OCI-LY1 (cell line): ENCODE results near the gene SLK.

Experiments used
- H2AFZ ChIP-seq: fragments of 200-600 bp; sonication (generic), shearing (Covaris generic); 2 replicates; pipeline ENCODE4 v1.6.0; 2014; ENCODE audit warnings: antibody characterized with exemption, mild to moderate bottlenecking, low read length
- H3F3A ChIP-seq: fragments of 200-600 bp; sonication (generic), shearing (Covaris generic); 2 replicates; pipeline ENCODE4 v1.6.0; 2014; ENCODE audit warnings: mild to moderate bottlenecking, antibody characterized with exemption, low read length, moderate library complexity; ENCODE audit not compliant: insufficient read depth
- H3K27ac ChIP-seq: fragments of 200-600 bp; sonication (generic); 2 replicates; pipeline ENCODE4 v1.5.1; 2014; ENCODE audit warnings: low read length, mixed run types, mild to moderate bottlenecking, low read depth; ENCODE audit not compliant: poor library complexity, severe bottlenecking
- H3K27me3 ChIP-seq: fragments of 200-600 bp; sonication (generic); 2 replicates; pipeline ENCODE4 v1.6.0; 2014; ENCODE audit warnings: antibody characterized with exemption, mild to moderate bottlenecking, low read length, moderate library complexity; ENCODE audit not compliant: insufficient read depth
- H3K36me3 ChIP-seq: fragments of 200-600 bp; sonication (generic); 2 replicates; pipeline ENCODE4 v1.6.1; 2014; ENCODE audit warnings: mild to moderate bottlenecking, antibody characterized with exemption, low read length, moderate library complexity, mixed read lengths; ENCODE audit not compliant: insufficient read depth
- H3K4me1 ChIP-seq: fragments of 200-600 bp; sonication (generic); 2 replicates; pipeline ENCODE4 v1.5.1; 2014; ENCODE audit warnings: mild to moderate bottlenecking, low read length, moderate library complexity; ENCODE audit not compliant: insufficient read depth, severe bottlenecking
- H3K4me2 ChIP-seq: fragments of 200-600 bp; sonication (generic), shearing (Covaris generic); 2 replicates; pipeline ENCODE4 v1.6.1; 2014; ENCODE audit warnings: low read length
- H3K4me3 ChIP-seq: fragments of 200-600 bp; sonication (generic); 2 replicates; pipeline ENCODE4 v1.5.1; 2014; ENCODE audit warnings: low read length, low read depth, mild to moderate bottlenecking, mixed read lengths; ENCODE audit not compliant: poor library complexity, severe bottlenecking
- H3K79me2 ChIP-seq: fragments of 200-600 bp; shearing (Covaris generic); 2 replicates; pipeline ENCODE4 v1.6.1; 2016; ENCODE audit warnings: mixed run types, low read length, mixed read lengths; ENCODE audit not compliant: insufficient read depth
- H3K9ac ChIP-seq: fragments of 200-600 bp; sonication (generic), shearing (Covaris generic); 2 replicates; pipeline ENCODE4 v1.6.1; 2014; ENCODE audit warnings: mild to moderate bottlenecking, low read length, mixed read lengths
- H3K9me2 ChIP-seq: fragments of 200-600 bp; sonication (generic), shearing (Covaris generic); 2 replicates; pipeline ENCODE4 v1.6.1; 2014; ENCODE audit warnings: low read depth, mild to moderate bottlenecking, low read length, mixed read lengths
- H3K9me3 ChIP-seq: fragments of 200-600 bp; shearing (Covaris generic); 2 replicates; pipeline ENCODE4 v1.6.1; 2014; ENCODE audit warnings: low read length, mixed read lengths
- H4K20me1 ChIP-seq: fragments of 200-600 bp; sonication (generic), shearing (Covaris generic); 2 replicates; pipeline ENCODE4 v1.6.0; 2016; ENCODE audit warnings: mild to moderate bottlenecking, low read length; ENCODE audit not compliant: insufficient read depth
- CTCF ChIP-seq: fragments of 200-600 bp; sonication (generic), shearing (Covaris generic); IDR thresholded peaks from 2 replicates; pipeline ENCODE4 v1.5.1; 2017; ENCODE audit warnings: mild to moderate bottlenecking, antibody characterized with exemption, low read length, moderate library complexity, mixed read lengths
- EZH2 ChIP-seq: fragments of 200-600 bp; sonication (generic), shearing (Covaris generic); IDR thresholded peaks from 2 replicates; pipeline ENCODE4 v1.8.0; 2017; ENCODE audit warnings: borderline replicate concordance, mixed run types, mild to moderate bottlenecking, antibody characterized with exemption, low read length, moderate library complexity, mixed read lengths

The SLK gene

GRCh38 chr10:103990121-103990520, 23.2 kb downstream of the SLK start:
- 0 out of 2 replicates have a peak, but pooled peaks cover under 1% of the 10 kb centered on the region for H3K79me2 ChIP-seq

GRCh38 chr10:103990531-103990930, 23.6 kb downstream of the SLK start:
- H3K4me3 ChIP-seq: no peak overlapping the region
- H3K9me3 ChIP-seq: no peaks in the 10 kb centered on the region
- no peak overlapping the region for H3K9ac ChIP-seq
- no peaks in the 10 kb centered on the region; the same call in 1 of the 2 replicates for H3F3A ChIP-seq
- TF ChIP-seq EZH2: no peak
- TF ChIP-seq CTCF: no peak
- peaks cover 4% of the 10 kb centered on the region; the same call in 1 of the 2 replicates for H3K36me3 ChIP-seq
- H3K4me1 ChIP-seq: peaks cover 32% of the 10 kb centered on the region
- H4K20me1 ChIP-seq: no peaks in the 10 kb centered on the region
- H3K9me2 ChIP-seq: no peaks in the 10 kb centered on the region
- H3K27ac ChIP-seq: no peak overlapping the region
- H3K4me2 ChIP-seq: no peak overlapping the region
- H2AFZ ChIP-seq: no peak overlapping the region
- H3K27me3 ChIP-seq: no peaks in the 10 kb centered on the region
- H3K79me2 ChIP-seq: no peaks in the 10 kb centered on the region

More at GRCh38 chr10:103990121-103990520, 23.2 kb downstream of the SLK start:
- no peak overlapping the region for H3K4me3 ChIP-seq
- H3K9me3 ChIP-seq: no peaks in the 10 kb centered on the region
- H3K9ac ChIP-seq: no peak overlapping the region
- no peak for TF ChIP-seq CTCF
- TF ChIP-seq EZH2: no peak
- H3K4me2 ChIP-seq: no peak overlapping the region
- H3K27me3 ChIP-seq: no peaks in the 10 kb centered on the region
- no peak overlapping the region for H2AFZ ChIP-seq
- H3K4me1 ChIP-seq: peaks cover 35% of the 10 kb centered on the region
- no peaks in the 10 kb centered on the region; the same call in 1 of the 2 replicates for H3F3A ChIP-seq
- H3K36me3 ChIP-seq: peaks cover 4% of the 10 kb centered on the region; the same call in 1 of the 2 replicates
- H3K9me2 ChIP-seq: no peaks in the 10 kb centered on the region
- no peak overlapping the region for H3K27ac ChIP-seq
- H4K20me1 ChIP-seq: no peaks in the 10 kb centered on the region

GRCh38 chr10:103991393-103992128, 24.6 kb downstream of the SLK start:
- peaks cover 22% of the 10 kb centered on the region for H3K4me1 ChIP-seq
- H3K27me3 ChIP-seq: no peaks in the 10 kb centered on the region
- H3K4me2 ChIP-seq: no peak overlapping the region
- no peak for TF ChIP-seq EZH2
- no peak for TF ChIP-seq CTCF
- no peak overlapping the region for H3K4me3 ChIP-seq
- no peaks in the 10 kb centered on the region for H3K9me3 ChIP-seq
- no peak overlapping the region for H3K9ac ChIP-seq
- H3F3A ChIP-seq: no peaks in the 10 kb centered on the region; the same call in 1 of the 2 replicates
- H2AFZ ChIP-seq: no peak overlapping the region
- no peaks in the 10 kb centered on the region for H3K9me2 ChIP-seq
- no peaks in the 10 kb centered on the region for H4K20me1 ChIP-seq
- no peaks in the 10 kb centered on the region for H3K79me2 ChIP-seq
- H3K27ac ChIP-seq: no peak overlapping the region
- H3K36me3 ChIP-seq: peaks cover 4% of the 10 kb centered on the region; the same call in 1 of the 2 replicates
